ENCODE measurements around the gene GNLY.

DNA sequence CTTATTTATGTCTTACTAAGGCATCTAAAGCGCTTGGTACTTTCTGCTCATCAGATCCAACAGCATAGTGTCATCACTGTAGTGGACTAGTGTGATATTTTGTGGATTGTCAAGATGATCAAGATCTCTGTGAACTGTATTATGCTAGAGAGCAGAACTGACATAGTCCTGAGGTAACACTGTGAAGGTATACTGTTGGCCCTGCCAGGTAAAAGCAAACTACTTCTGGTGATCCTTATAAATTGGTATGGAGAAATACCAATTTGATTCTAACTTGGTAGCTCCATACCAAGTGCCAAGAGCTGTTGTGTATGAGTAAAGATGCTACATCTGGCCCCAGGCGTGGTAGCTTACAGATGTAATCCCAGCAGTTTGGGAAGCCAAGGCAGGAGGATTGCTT, 42.1 kb upstream of the GNLY start:
- TF ChIP-seq SIN3A (IDR thresholded peaks at IDR 0.05; ENCODE audit: borderline replicate concordance, insufficient read depth, low read length): no peak
- TF ChIP-seq POLR2AphosphoS5 (IDR thresholded peaks at IDR 0.05; ENCODE audit: low read depth, low read length): no peak
- TF ChIP-seq, protein P1, sequence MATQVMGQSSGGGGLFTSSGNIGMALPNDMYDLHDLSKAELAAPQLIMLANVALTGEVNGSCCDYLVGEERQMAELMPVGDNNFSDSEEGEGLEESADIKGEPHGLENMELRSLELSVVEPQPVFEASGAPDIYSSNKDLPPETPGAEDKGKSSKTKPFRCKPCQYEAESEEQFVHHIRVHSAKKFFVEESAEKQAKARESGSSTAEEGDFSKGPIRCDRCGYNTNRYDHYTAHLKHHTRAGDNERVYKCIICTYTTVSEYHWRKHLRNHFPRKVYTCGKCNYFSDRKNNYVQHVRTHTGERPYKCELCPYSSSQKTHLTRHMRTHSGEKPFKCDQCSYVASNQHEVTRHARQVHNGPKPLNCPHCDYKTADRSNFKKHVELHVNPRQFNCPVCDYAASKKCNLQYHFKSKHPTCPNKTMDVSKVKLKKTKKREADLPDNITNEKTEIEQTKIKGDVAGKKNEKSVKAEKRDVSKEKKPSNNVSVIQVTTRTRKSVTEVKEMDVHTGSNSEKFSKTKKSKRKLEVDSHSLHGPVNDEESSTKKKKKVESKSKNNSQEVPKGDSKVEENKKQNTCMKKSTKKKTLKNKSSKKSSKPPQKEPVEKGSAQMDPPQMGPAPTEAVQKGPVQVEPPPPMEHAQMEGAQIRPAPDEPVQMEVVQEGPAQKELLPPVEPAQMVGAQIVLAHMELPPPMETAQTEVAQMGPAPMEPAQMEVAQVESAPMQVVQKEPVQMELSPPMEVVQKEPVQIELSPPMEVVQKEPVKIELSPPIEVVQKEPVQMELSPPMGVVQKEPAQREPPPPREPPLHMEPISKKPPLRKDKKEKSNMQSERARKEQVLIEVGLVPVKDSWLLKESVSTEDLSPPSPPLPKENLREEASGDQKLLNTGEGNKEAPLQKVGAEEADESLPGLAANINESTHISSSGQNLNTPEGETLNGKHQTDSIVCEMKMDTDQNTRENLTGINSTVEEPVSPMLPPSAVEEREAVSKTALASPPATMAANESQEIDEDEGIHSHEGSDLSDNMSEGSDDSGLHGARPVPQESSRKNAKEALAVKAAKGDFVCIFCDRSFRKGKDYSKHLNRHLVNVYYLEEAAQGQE (IDR thresholded peaks at IDR 0.05; ENCODE audit: insufficient read depth in 1 of 2, low read depth in 2 of 2, low read length in 2 of 2): no peak
